Measurements from ENCODE around the gene FRK. TPM values are rescaled to one million over a fixed set of nuclear protein-coding genes. Genes with fewer than 3 reads are reported as not detected.
"Not testable (repeated sequence)": the region's sequence is repeated elsewhere in the genome, so short reads cannot be mapped to it uniquely, and the experiment has no call there.

FRK gene
- total RNA-seq, 1 donor from 2014 or later, result 3.6 TPM

- peak; percentile 84 for DNase-seq
These were observed 55.6 kb downstream of the FRK start for GRCh38 chr6:116004841-116005815.

DNA sequence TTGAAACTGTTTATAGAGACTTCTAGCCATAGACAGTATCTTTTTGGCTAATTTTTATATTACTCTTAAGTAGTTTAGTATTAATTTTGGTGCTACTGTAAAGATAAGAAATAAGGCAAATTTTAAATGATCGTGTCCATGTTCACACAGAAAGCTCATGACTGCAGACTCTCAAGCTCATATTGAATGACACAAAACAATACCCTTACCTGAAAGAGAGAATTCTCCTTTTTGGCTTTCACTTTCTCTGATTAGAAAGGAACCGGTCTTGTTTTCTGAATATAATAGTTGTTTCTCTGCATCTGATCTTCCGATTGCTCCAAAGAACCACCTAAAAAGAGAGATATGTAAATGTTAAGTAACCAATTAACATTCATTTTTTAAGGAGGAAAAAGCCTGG, 57.0 kb downstream of the FRK start:
- no peak for DNase-seq

- no peak for DNase-seq
These were observed 57.9 kb downstream of the FRK start for GRCh38 chr6:116002756-116003155.

GRCh38 chr6:115999235-115999634, 61.5 kb downstream of the FRK start:
- DNase-seq, result no peak

DNA sequence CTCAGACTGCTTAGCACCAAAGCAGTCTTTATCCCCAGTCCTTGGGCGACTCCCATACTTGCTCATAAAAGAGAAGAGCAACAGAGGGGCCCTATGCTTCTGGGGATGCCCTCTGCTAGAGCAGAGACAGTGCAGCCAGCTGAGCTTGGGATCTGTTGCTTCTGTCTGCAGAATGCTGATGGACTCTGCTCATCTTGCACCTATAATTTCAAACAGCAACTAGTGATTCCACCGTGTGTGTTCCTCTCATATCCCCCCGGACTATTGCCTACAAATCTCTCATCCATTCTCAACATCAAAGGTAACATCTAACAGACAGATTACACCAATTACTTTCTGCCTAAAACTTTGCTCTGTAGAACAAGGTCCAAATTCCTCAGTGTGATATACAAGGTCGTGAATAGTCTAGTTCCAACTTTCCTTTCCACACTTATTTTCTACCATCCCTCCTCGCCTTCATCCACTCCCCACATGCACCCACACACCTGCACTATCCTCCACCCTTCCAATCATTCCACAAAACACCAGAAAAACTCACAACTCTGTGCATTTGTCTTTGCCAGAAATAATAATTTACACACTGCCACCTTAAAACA, 62.6 kb downstream of the FRK start:
- no peak for DNase-seq

DNA sequence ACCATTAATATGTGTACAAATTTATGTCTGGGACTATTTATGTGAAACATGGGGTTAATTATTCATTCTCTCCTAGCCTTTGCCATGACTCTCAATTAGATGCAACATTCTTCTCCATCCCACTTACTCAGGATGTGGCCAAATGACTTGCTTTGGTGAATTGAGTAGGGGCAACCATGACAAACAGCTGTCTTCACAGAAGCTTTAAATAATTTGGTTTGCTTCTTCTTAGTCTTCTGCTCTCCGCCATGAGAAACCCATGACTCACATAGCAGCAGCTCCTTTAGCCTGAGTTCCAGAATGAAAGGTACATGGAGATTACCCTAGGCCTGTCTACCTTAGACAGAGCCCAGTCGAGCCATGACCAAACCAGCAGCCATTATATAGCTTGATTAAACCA, 74.7 kb downstream of the FRK start:
- no peak for DNase-seq

DNA sequence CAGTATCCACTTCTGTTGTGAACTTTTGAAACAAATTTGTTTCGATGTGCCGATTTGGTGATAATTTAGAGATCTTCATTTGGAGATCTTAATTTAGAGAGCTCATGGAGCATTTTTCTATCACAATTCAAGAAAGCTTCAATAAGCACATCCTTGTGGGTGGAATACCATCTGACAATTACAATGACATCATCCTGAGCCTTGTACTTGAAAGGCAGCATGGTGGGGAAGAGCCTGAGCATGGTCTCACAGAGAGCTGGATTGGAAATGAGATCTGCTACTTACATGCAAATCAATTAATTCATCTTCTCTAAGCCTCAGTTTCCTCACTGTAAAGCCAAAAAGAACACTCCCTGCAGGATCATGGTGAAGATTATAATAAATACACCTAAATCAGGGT, 75.9 kb downstream of the FRK start:
- no peak for DNase-seq

- DNase-seq, result no peak
These were observed 76.7 kb downstream of the FRK start for GRCh38 chr6:115983998-115984397.

GRCh38 chr6:115982453-115982852, 78.2 kb downstream of the FRK start:
- no peak for DNase-seq

DNA sequence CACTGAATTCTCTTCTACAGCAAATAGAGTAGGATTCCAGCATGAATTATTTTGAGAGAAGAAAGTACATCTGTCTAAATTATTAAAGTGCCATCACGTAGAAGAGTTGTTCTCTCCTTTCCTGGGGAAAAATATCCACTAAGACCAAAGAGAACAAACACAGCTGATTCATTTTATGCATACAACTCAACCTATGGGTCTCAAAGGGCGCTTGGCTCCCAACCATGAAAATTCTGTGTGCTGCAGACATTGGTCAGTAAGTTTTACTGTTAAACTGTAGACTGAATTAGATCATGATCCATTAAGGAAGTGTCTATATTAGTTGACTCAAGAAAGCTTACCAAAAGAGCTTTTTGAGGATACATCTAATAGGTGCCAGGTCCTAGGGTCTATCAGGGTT, 83.5 kb downstream of the FRK start:
- DNase-seq, result no peak

- no peak for DNase-seq
These were observed 84.3 kb downstream of the FRK start for GRCh38 chr6:115976321-115976870.

DNA sequence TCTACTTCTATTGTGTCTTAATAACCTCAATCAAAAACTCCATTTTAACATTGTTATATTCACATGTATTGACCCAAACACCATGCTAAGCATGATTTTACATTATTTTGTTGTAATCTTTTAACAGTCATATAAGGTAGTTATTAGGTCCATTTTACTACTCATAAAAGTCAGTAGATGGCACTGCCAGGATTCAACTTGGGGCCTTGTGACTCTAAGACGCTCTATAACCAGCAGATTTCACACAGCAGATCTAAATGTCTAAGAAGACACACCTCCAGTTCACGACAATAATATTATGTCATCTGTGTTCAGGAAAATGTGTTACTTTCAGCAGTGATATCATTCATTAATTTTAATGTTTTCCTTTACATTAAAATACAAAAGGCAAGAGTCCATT, 88.0 kb downstream of the FRK start:
- DNase-seq, result no peak

DNA sequence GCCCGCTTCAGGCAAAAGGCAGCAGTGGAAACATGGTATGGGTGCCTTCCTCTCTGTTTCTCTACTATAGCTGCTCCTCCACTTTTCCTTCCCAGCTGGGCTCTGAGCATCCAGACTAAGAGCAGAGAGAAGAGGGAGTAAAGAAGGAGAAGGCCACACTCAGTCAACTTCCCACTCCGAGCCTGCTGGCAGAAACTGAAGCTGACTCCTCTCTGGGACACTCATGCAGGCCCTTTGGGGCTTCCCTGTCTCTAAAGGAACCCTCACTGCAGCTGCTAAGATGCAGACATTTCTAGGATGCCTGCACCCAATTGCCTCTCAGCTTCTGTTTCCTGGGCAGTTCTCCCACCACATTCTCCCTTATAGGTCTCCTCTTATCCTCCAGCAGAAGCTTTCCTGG, 88.9 kb downstream of the FRK start:
- DNase-seq, result no peak

DNA sequence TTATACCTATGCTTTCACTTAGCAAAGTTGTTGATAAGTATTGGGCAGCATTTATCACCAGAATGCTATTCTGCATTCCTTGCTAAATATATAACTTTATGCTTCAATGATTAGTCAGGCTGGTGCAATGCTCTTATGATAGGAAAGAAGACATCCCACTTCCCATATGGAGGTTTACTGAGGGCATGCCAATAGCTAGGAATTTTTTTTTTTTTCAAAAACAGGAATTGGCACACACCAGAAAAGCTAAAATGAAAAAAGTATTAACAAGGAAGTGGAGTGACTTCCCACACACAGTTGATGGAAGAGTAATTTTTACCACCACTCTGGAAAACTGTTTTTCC, 90.8 kb downstream of the FRK start:
- no peak for DNase-seq

- no peak for DNase-seq
These were observed 91.3 kb downstream of the FRK start for GRCh38 chr6:115969207-115969929.

DNA sequence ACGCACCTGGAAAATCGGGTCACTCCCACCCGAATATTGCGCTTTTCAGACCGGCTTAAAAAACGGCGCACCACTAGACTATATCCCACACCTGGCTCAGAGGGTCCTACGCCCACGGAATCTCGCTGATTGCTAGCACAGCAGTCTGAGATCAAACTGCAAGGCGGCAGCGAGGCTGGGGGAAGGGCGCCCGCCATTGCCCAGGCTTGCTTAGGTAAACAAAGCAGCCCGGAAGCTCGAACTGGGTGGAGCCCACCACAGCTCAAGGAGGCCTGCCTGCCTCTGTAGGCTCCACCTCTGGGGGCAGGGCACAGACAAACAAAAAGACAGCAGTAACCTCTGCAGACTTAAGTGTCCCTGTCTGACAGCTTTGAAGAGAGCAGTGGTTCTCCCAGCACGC, 100.4 kb downstream of the FRK start:
- DNase-seq, result not testable (repeated sequence)

DNA sequence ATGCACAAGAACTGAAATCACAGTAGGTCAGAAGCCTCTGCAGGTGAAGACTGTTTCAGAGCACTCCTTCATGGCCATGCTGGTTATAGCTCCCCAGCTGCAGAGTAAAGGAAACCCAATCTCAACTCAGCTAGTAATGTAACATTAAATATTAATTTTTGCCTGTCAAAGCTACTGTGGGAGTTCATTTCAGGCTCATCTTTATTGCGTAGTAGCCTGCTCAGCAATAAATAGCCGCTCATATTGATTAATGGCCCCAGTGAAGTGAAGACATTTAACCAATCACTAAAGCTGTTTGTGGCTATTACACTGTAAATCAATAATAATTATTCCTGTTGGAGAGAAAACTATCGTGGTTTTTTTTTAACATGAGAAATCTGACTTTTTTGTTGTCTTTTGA, 101.7 kb downstream of the FRK start:
- DNase-seq, result no peak

DNA sequence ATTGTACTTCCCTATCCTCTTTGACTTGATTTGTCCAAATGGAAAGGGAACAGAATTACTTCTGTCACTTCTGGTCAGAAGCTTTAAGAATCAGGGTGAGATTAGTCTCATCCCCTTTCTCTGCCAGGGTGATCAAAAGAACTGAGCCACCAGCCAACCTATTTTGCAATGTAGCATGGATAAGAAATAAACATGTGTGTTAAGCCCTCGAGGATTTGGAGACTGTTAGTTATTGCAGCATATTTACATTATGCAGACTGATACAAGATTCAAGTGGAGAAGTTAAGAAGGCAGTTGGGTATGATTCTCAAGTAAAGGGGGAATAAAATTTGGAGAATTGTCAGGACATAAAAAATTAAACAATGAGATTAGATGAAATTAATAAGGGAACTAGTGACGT, 106.0 kb downstream of the FRK start:
- DNase-seq, result no peak

GRCh38 chr6:115948751-115949150, 111.9 kb downstream of the FRK start:
- no peak for DNase-seq

DNA sequence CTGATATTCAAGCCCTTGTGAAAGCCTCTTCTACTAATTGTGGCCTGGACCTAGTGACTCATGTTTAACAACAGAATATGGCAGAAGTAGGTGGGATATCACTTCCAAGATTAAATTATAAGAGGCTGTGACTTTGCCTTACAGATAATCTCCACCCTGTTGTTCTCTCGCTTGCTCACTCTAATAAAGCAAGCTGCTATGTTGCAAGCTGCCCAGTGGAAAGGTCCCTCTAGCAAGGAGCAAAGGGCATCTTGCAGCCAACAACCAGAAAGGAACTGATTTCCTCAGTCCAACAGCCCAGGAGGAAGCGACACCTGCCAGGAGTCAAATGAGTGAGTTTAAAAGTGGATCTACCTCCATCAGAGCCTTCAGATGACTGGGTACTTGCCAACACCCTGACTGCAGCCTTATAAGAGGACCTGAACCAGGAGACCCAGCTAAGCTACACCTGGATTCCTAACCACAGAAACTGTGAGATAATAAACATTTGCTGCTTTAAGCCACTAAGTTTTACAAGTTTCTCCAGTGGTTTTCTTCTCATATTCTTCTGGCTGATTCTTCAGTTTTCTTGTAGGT, 112.6 kb downstream of the FRK start:
- DNase-seq, result no peak

GRCh38 chr6:115945812-115946211, 114.9 kb downstream of the FRK start:
- no peak for DNase-seq

DNA sequence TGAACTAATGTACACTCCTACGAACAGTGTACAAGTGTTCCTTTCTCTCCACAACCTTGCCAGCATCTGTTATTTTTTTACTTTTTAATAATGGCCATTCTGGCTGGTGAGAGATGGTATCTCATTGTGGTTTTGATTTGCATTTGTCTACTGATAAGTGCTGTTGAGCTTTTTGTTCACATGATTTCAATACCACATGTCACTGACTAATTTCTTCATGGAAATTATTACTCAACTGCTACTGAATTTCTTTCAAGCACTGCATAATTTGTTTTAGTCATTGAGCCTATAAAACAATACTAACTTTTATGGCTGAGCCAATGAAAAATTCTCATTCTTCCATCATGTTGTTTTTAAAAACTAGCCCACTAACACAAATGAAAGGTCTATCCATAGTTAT, 115.4 kb downstream of the FRK start:
- no peak for DNase-seq

DNA sequence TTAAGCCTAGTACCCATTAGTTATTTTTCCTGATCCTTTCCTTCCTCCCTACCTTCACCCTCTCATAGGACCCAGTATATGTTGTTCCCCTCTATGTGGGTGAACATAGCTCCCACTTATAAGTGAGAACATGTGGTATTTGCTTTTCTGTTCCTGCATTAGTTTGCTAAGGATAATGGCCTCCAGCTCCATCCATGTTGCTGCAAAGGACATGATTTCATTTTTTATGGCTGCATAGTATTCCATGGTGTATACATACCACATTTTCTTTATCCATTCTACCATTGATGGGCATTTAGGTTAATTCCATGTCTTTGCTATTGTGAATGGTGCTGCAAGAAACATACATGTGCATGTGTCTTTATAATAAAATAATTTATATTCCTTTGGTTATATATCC, 115.9 kb downstream of the FRK start:
- not testable (repeated sequence) for DNase-seq
